Measurements from ENCODE around the gene RPP25.

DNA sequence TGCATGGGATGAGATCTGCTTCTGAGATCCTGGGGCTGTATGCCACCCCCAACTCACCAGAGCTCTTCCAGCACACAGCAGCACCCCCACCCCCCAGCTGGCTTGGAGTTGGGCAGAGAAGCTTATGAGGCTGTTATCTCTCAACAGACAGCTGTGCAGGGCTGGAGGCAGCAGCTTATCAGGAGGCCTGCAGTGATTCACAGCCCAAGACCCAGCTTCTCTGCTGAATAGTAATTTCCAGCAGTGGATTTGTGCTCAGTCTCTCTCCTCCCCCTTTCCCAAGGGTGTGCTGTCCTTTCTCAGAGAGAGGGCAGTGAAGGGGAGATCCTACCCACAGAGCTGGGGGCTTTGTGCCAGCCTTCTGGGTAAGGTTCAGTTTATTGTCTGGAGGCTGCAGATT is 2.1 kb downstream of the RPP25 start:
- TF ChIP-seq POLR2A (IDR thresholded peaks at IDR 0.05; ENCODE audit: low read depth, low read length) (no peak), EP300 (IDR thresholded peaks at IDR 0.05; ENCODE audit: borderline replicate concordance in 1 of 2, control insufficient read depth in 1 of 2, low read depth in 2 of 2, low read length in 2 of 2) (no peak), LARP7 (IDR thresholded peaks at IDR 0.05) (no peak), SMAD5 (IDR thresholded peaks at IDR 0.05; ENCODE audit: low read depth) (no peak), TAF1 (IDR thresholded peaks at IDR 0.05; ENCODE audit: borderline replicate concordance, low read depth, low read length) (no peak), EGR1 (IDR thresholded peaks at IDR 0.05; ENCODE audit: borderline replicate concordance in 1 of 2, low read depth in 2 of 2, low read length in 2 of 2) (no peak), YY1 (IDR thresholded peaks at IDR 0.05; ENCODE audit: low read depth, low read length) (no peak), ZNF24 (IDR thresholded peaks at IDR 0.05) (no peak), JUND (IDR thresholded peaks at IDR 0.05; ENCODE audit: low read depth, low read length) (no peak)
- TF ChIP-seq, protein P1, sequence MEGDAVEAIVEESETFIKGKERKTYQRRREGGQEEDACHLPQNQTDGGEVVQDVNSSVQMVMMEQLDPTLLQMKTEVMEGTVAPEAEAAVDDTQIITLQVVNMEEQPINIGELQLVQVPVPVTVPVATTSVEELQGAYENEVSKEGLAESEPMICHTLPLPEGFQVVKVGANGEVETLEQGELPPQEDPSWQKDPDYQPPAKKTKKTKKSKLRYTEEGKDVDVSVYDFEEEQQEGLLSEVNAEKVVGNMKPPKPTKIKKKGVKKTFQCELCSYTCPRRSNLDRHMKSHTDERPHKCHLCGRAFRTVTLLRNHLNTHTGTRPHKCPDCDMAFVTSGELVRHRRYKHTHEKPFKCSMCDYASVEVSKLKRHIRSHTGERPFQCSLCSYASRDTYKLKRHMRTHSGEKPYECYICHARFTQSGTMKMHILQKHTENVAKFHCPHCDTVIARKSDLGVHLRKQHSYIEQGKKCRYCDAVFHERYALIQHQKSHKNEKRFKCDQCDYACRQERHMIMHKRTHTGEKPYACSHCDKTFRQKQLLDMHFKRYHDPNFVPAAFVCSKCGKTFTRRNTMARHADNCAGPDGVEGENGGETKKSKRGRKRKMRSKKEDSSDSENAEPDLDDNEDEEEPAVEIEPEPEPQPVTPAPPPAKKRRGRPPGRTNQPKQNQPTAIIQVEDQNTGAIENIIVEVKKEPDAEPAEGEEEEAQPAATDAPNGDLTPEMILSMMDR (IDR thresholded peaks at IDR 0.05 in 2 of 3, conservative IDR thresholded peaks at IDR 0.05 in 1 of 3; ENCODE audit: control insufficient read depth in 2 of 3, extremely low read depth in 1 of 3, insufficient read depth in 1 of 3, low read depth in 3 of 3, low read length in 3 of 3) = no peak
- TF ChIP-seq, protein P2, sequence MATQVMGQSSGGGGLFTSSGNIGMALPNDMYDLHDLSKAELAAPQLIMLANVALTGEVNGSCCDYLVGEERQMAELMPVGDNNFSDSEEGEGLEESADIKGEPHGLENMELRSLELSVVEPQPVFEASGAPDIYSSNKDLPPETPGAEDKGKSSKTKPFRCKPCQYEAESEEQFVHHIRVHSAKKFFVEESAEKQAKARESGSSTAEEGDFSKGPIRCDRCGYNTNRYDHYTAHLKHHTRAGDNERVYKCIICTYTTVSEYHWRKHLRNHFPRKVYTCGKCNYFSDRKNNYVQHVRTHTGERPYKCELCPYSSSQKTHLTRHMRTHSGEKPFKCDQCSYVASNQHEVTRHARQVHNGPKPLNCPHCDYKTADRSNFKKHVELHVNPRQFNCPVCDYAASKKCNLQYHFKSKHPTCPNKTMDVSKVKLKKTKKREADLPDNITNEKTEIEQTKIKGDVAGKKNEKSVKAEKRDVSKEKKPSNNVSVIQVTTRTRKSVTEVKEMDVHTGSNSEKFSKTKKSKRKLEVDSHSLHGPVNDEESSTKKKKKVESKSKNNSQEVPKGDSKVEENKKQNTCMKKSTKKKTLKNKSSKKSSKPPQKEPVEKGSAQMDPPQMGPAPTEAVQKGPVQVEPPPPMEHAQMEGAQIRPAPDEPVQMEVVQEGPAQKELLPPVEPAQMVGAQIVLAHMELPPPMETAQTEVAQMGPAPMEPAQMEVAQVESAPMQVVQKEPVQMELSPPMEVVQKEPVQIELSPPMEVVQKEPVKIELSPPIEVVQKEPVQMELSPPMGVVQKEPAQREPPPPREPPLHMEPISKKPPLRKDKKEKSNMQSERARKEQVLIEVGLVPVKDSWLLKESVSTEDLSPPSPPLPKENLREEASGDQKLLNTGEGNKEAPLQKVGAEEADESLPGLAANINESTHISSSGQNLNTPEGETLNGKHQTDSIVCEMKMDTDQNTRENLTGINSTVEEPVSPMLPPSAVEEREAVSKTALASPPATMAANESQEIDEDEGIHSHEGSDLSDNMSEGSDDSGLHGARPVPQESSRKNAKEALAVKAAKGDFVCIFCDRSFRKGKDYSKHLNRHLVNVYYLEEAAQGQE (IDR thresholded peaks at IDR 0.05; ENCODE audit: low read depth, low read length) = no peak

Data from GM12878 (cell line).